PFSK-1 (cell line): ENCODE measurements around the gene PCCA.

Experiments used
- FOXP2 ChIP-seq: optimal IDR thresholded peaks from 2 replicates; pipeline ENCODE3; 2011; ENCODE audit warnings: borderline replicate concordance, control low read depth, inconsistent platforms; ENCODE audit not compliant: insufficient read depth; ENCODE audit errors: extremely low read length, extremely low read depth
- POLR2AphosphoS5 ChIP-seq: IDR thresholded peaks from 2 replicates; pipeline ENCODE4 v1.6.1; 2012; ENCODE audit warnings: low read depth, mild to moderate bottlenecking, control low read depth, low read length, moderate library complexity
- SIN3A ChIP-seq: IDR thresholded peaks from 2 replicates; pipeline ENCODE4 v1.6.1; 2012; ENCODE audit warnings: mild to moderate bottlenecking, low read length, moderate library complexity, borderline replicate concordance; ENCODE audit not compliant: insufficient read depth
- TAF1 ChIP-seq: IDR thresholded peaks from 2 replicates; pipeline ENCODE4 v1.6.1; 2012; ENCODE audit warnings: low read length, control low read depth, borderline replicate concordance; ENCODE audit not compliant: insufficient read depth
- TF ChIP-seq, protein P1 (sequence below), 2 experiments: IDR thresholded peaks; 2 replicates each; pipeline versions ENCODE4 v1.6.1 to v1.8.0; 2011 to 2012; ENCODE audit warnings: low read depth in 2 of 2, low read length in 2 of 2, control low read depth in 1 of 2, inconsistent platforms in 1 of 2, mild to moderate bottlenecking in 1 of 2, moderate library complexity in 1 of 2; ENCODE audit not compliant: insufficient read depth in 1 of 2

Gene PCCA

DNA sequence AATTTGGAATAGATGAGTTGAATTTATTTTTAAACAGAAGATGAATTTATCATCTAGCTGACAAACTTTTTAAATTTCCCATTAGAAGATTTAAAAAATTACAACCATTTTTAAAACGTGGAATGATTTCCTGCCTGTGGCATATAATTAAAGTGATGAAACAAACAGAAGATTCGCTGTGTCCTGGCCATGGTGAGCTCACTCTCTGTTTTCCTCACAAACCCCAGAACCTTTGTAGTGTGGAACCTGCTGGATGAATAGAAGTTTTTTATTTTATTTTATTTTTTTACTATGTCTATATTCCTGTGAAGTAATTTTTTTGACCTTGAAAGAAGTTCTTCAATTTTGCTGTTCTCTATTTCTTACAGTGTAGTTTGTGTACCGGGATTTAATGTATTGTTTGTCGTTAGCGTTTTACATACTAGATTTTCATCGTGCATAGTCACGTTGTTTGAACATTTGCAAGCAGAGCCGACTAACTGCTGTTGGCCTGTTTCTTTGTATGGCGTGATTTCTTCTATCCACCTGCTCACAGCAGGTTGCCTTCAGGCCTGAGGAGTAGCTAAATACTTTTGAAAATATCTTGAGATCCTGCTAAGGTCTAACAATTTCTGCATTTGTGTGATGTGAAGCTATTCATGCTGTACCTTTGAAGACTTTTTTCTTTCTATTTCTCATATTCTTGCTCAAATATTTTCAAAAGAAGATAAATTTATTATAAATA, 350.5 kb downstream of the PCCA start:
- TF ChIP-seq SIN3A = no peak
- TF ChIP-seq, protein P1, sequence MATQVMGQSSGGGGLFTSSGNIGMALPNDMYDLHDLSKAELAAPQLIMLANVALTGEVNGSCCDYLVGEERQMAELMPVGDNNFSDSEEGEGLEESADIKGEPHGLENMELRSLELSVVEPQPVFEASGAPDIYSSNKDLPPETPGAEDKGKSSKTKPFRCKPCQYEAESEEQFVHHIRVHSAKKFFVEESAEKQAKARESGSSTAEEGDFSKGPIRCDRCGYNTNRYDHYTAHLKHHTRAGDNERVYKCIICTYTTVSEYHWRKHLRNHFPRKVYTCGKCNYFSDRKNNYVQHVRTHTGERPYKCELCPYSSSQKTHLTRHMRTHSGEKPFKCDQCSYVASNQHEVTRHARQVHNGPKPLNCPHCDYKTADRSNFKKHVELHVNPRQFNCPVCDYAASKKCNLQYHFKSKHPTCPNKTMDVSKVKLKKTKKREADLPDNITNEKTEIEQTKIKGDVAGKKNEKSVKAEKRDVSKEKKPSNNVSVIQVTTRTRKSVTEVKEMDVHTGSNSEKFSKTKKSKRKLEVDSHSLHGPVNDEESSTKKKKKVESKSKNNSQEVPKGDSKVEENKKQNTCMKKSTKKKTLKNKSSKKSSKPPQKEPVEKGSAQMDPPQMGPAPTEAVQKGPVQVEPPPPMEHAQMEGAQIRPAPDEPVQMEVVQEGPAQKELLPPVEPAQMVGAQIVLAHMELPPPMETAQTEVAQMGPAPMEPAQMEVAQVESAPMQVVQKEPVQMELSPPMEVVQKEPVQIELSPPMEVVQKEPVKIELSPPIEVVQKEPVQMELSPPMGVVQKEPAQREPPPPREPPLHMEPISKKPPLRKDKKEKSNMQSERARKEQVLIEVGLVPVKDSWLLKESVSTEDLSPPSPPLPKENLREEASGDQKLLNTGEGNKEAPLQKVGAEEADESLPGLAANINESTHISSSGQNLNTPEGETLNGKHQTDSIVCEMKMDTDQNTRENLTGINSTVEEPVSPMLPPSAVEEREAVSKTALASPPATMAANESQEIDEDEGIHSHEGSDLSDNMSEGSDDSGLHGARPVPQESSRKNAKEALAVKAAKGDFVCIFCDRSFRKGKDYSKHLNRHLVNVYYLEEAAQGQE (IDR thresholded peaks at IDR 0.05; ENCODE audit: insufficient read depth in 1 of 2, low read depth in 2 of 2, low read length in 2 of 2) = no peak
- TF ChIP-seq TAF1 = no peak
- no peak for TF ChIP-seq FOXP2
- TF ChIP-seq POLR2AphosphoS5 = no peak

DNA sequence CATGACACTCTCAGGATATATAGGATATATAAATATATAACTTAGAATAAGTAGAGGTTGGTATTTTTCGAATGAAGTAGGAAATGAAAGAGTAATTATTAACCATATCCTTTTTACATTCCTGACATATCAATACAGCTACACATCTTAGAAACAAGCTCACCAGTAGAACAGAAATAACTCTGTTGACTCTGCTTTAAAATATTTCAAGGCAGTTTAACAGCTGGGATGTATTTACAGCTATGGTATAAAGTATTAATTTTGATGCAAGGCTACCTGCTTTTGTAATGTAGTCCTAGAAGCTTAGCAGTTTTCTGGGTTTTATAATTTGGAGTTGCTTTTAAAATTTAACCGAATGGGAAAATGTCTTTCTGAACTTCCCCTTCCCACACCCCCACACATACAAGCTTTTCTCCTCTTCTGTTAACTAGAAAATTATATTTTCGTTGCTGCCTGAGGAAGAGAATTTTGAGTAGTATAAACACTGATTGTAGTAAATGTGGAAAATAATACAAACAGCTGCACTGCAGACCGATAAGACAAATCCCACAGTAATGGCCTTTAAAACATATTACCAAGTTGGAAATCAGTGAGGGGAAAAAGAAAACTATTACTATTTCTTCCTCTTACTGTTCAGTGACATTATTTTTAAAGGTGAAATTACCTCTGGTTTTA, 352.0 kb downstream of the PCCA start:
- TF ChIP-seq TAF1 (no peak), POLR2AphosphoS5 (no peak), SIN3A (no peak), FOXP2 (no peak)
- TF ChIP-seq, protein P1 (IDR thresholded peaks at IDR 0.05; ENCODE audit: insufficient read depth in 1 of 2, low read depth in 2 of 2, low read length in 2 of 2) = no peak

DNA sequence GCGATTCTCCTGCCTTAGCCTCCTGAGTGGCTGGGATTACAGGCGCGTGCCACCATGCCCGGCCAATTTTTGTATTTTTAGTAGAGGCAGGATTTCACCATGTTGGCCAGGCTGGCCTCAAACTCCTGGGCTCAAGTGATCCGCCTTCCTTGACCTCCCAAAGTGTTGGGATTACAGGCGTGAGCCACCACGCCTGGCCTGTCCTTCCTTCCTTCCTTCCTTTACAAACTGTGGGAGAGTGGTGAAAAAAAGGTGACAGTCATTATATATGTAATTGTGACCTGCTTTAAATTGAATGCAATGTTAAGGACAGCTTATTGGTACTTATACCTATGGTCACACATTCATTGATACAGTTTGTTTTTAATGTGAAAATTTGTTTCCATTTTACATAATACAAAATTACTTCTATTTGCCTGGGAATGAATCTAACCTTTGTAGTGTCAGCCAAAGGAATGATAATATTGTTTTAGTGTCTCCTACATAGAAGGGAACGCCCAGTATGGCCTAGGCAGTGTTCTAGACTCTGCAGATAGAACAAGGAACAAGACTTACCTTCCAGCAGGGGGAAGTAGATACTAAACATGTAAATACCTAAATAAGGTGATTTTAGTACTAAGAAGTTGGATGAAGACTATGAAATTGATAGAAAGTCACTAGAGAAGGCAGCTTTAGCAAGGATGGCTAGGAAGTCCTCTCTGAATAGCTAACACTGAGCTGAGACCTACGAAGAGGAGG, 353.4 kb downstream of the PCCA start:
- TF ChIP-seq TAF1 = no peak
- TF ChIP-seq SIN3A = no peak
- TF ChIP-seq, protein P1 (IDR thresholded peaks at IDR 0.05; ENCODE audit: insufficient read depth in 1 of 2, low read depth in 2 of 2, low read length in 2 of 2) = no peak
- TF ChIP-seq POLR2AphosphoS5 = no peak
- TF ChIP-seq FOXP2 = no peak

DNA sequence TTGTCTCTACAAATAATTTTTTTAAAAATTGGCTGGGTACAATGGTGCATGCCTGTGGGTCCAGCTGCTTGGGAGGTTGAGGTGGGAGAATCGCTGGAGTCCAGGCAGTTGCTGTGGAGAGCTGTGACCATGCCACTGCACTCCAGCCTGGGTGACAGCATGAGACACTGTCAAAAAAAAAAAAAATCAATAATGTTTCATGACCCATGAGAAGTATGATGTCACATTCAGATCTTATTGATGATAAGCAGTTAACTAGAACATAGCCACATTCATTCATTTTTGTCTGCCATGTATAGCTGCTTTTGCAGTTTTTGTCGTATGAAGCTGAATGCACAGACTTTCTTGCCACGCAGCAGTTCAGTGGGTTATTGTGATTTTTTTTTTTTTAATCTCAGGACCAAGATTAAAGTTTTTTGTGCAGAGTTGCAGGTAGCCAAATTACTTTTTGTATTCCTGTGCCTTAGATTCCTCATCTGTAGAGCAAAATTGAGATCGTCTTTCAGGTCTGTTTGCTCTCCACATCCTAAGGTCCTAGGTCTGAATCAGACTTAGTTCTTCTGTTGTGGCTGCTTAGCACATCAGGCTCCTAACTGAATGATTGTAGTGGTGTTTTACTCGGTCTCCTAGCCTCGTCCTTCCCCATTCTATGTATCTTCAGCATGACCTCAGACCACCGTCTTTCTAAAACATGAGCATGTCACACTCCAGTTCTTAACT, 354.5 kb downstream of the PCCA start:
- TF ChIP-seq POLR2AphosphoS5 (no peak), SIN3A (no peak), TAF1 (no peak), FOXP2 (no peak)
- TF ChIP-seq, protein P1 (IDR thresholded peaks at IDR 0.05; ENCODE audit: insufficient read depth in 1 of 2, low read depth in 2 of 2, low read length in 2 of 2) = no peak
